Activated T-helper 1 cell treated with Interleukin-2 at 50 U/mL for 16 hours (primary cell): Measurements from ENCODE around the gene FYCO1.
"Not testable (repeated sequence)": the region's sequence is repeated elsewhere in the genome, so short reads cannot be mapped to it uniquely, and the experiment has no call there.

Experiments
- DNase-seq: peaks from one replicate; pipeline ENCODE4 v3.0.0-alpha.2; 2020; ENCODE audit warnings: low read depth

FYCO1 gene

DNA sequence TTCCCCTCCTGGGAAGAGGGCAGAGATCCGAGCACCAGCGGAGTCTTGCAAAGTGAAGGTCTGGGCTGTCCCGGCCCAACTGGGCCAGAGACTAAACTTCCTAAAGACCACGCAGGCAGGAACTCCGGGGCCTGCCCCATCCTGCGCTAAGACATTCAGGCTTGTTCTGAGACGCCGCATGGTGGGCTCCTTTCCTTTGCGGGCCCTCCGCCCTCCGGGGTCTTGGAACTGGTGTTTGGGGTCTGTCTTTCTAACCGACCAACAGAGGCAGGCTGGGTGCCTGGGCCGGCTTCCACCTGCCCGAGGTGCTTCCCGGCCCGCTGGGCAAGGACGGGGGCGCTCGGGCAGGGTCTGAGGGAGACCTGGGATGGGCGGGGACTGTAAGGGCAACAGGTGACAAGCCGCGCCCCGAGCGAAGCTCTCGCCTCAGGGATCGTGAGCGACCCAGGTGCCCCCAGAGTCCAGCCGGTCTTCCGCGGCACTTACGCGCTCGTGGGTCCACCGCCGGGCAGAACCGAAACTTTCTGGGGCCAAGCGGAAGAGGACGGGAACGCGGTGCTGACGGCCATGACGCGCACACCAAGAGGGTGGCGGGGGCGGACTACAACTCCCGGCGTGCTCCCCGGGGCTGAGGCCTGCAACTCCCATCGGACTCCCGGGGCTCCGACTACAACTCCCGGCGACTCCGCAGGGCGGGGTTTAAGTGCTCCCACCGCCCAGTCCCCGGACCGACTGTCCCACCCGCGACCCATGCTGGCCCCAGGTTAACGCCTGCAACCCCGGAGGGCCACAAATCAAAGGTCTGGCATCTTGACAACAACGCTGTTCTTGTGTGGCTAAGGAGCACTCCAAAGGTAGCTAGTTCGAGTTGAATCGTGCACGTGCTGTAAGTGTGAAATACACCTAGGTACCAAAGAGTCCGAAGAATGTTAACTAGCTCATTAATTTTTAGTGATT lies at the start of gene FYCO1:
Gene FYCO1 (minus strand): TSS at position 589 of the 957 bp plus-strand sequence. CDS start 10,914 bp downstream, outside the sequence.
- peak; percentile 75 for DNase-seq

DNA sequence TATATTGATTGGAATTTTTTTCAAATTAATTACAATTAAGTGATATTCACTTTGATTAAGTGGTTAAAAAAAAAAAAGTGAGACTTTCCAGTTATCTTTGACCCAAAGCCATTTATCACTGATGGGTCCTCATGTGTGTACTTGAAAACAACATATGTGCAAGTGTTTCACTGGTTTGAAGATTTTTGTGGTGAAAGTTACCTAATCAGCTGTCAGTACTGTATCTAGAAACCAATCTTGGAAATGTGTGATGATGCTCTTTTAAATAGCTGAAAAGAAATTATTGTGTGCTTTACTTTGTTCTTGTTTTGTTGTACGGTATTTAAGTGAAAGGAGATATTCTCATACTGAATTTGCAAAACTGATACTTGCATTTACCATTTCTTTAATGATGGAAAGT lies 43.3 kb upstream of the FYCO1 start:
- DNase-seq: no peak

DNA sequence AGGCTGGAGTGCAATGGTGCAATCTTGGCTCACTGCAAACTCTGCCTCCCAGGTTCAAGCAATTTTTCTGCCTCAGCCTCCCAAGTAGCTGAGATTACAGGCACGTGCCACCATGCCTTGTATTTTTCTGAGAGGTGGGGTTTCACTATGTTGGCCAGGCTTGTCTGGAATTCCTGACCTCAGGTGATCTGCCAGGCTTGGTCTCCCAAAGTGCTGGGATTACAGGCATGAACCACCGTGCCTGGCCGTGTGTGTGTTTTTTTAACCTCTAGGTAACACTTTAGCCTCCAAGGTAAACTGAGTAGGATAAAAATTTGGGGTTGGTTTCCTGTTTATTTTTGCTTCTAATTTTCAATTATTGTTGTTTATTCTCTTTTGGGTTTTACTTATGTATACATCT lies 42.4 kb upstream of the FYCO1 start:
- DNase-seq: not testable (repeated sequence)

DNA sequence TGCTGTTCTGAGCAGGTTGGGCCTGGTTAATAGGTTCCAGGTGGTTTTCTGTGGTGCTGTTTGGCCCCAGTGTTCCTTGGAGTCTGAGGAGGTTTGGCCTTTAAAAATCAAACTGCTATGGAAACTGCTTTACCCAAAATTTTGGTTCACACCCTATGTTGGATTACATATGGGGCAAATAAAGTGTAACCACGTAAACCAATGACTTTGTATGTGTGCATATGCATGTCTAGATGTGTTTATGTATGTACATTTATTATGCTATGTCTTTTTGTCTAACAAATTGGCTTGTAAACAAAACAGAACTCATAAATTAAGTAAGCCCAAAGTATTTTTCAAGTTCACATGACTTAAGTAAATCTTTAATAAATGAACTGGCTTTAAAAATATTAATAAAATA lies 40.6 kb upstream of the FYCO1 start:
- no peak for DNase-seq

DNA sequence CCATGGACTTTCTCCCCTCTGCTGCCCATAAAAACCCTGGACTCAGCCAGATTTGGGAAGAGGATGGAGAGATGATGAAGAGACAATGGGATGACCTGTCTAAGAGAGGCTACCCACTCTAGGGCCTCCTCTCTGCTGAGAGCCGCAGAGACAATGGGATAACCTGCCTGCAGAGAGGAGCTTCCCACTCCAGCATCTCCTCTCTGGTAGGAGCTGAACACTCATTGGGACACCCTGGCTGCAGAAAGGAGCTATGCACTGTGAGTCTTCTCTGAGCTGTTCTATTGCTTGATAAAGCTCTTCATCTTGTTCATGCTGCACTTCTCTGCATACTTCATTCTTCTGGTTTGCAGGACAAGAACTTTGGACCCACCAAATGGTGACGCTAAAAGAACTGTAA lies 36.1 kb upstream of the FYCO1 start:
- no peak for DNase-seq

DNA sequence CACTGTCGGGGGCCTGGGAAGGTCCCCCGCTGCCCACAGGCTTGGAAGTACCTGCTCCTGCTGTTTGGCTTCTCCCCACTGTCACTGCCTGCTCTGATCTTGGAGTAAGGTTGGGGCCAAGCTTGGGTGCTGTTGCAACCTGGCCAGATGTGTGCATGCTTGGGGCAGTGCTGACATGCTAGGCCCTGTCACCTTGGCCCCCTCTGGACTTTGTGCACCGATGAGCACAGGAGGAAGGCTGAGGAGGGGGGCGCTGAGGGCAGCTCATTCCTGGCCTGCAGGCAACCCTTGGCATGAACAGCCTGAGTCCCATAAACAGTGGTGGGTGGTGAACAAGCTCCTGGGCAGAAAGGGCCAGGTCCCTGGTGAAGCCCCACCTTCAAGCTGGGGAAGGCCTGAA lies 35.6 kb upstream of the FYCO1 start:
- no peak for DNase-seq

DNA sequence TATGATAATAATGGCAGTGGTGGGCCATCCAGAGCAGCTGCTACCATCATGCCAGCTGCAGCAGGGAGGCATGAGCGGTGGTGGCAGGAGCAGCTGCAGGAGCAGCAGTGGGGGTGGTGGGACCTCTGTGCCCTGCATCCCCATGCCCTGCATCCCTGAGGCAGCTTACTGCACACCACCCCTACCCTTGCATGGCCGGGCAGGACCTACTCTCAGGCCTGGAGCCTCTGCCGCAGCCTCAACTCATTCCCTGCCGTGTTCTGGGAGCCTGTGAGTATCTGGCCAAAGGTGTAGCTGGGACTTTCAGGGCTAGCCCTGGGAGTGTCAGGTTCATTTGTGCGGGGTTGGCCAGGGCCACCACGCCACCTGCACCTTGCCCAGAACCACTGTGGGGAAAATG lies 35.0 kb upstream of the FYCO1 start:
- DNase-seq: no peak

DNA sequence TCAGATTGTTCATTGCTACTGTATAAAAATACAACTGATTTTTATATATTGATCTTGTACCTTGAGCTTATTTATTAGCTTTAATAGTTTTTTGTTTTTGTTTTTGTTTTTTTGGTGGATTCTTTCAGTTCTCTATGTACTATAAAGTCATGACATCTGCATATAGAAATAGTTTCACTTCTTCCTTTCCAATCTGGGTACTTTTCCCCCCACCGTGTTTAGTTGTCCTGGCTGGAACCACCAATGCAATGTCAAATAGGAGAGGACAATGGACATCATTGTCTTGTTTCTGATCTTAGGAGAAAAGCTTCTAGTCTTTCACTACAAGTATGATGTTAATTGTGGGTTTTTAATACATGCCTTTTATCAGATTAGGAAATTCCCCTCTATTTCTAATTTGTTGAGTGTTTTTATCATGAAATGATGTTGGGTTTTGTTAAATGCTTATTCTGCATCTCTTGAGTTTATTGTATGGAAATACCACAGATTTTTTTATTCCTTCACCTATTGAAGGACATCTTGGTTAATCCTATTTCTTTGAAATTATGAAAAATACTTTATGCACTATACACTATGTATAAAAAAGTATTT lies 34.4 kb upstream of the FYCO1 start:
- no peak for DNase-seq

DNA sequence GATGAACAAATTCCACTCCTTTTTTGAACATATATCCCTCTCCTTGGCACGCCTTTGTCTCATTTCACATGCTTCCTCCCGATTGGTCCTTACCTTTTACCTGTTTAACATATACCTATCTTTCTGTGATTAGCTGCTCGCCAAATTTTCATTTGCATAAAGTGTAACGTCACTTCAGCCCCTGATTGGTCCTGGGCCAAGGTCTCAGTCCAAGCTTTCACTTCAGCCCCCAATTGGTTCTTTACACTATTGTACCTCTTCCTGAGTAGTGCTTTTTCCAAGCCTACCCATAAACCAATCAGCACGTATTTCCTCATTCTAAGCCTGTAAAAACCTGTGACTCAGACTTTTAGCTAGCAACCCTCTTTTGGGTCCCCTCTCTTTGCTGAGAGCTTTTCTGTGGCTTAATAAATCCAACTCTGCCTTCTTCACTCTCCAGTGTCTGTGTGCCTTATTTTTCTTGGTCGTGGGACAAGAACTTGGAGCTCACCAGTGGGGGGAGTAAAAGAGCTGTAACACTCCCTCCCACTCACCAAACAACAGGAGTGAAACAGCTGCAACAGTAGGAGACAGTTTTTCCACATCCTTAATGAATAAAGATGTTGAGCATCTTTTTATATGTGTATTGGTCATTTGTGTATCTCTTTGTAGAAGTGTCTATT lies 32.2 kb upstream of the FYCO1 start:
- DNase-seq: no peak

DNA sequence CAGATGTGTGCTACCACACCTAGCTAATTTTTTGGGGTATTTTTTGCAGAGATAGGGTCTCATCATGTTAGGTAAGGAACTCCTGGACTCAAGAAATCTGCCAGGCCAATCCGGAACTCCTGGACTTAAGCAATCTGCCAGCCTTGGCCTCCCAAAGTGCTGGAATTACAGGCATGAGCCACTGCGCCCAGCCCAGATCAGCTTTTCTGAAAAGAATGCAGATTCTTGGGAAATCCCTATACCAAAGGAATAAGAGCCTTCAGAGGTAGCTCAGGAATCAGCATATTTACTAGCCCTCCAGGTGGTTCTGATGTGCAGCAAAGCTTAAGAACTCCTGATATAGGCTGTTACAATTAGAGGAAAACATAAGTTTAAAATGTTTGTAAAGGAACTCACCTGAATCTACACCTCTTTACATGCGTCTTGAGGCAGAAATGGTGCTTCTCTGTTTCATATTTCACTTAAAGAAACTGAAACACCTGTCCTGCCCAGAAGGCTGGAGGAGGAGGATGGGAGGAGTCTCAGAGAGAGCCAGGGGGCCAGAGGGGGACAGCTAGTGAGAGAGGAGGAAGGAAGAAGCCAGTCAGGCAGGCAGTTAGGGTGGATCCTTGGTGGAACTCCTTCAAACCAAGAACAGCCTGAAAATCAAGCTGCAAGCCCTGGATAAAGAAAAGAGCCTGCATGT lies 31.5 kb upstream of the FYCO1 start, which contains the start of gene XCR1:
Gene XCR1 (minus strand): TSS at position 463 of the 685 bp plus-strand sequence. CDS start 5,536 bp downstream, outside the sequence.
- DNase-seq: no peak

DNA sequence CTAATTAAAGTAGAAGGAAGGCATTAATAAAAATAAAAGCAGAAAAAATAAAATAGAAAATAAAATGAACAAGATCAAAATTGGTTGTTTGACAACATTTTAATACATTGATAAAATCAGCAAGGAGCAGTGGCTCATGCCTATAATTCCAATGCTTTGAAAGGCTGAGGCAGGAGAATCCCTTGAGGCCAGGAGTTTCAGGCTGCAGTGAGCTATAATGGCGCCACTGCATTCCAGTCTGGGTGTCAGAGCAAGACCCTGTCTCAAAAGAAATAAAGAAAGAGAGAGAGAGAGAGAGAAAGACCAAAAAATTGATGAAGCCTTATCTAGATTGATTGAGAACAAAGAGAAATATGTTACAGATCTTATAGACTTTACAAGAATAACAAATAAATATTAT lies 29.5 kb upstream of the FYCO1 start:
- no peak for DNase-seq

DNA sequence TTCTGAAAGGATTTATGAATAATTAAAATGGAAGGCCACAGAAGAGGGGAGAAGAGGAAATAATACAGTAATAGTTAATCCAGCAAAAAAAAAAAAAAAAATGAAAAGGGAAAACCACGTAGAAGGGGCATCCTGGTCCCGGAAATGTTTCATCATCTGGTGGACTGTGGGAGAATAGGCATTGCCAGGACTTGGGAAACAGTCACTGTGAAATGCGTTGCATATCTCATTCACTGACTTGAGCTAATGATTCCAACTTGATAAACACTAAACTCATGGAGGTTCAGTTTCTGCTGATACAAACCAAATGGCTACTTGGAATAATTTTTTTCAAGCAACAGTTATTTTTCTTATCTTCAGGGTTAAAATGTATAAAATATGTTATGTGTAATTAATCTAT lies 28.5 kb upstream of the FYCO1 start:
- no peak for DNase-seq

DNA sequence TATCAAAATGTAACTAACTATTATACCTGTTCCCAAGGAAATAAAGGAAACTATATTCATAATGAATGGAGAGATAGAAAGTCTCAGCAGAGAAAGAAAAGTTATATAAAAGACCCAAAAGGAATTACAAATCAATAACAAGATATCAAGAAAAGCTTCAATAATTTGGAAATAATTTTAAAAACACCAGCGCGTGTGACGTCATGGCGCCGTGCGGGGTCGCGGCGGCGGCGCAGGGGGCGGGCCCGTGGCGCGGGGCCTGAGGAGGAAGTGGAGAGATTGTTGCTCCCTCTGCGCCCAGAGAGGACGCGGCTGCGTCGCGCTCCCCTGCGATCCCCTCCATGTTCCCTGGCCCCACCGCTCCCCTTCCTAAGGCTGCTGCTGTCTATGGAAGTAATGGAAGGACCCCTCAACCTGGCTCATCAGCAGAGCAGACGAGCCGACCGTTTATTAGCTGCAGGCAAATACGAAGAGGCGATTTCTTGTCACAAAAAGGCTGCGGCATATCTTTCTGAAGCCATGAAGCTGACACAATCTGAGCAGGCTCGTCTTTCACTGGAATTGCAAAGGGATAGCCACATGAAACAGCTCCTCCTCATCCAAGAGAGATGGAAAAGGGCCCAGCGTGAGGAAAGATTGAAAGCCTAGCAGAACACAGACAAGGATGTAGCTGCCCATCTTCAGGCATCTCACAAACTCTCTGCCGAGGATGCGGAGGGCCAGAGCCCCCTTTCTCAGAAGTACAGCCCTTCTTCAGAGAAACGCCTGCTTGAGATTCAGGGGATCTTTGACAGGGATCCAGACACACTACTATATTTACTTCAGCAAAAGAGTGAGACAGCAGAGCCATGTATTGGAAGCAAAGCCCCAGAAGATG lies 27.5 kb upstream of the FYCO1 start:
- DNase-seq: no peak

DNA sequence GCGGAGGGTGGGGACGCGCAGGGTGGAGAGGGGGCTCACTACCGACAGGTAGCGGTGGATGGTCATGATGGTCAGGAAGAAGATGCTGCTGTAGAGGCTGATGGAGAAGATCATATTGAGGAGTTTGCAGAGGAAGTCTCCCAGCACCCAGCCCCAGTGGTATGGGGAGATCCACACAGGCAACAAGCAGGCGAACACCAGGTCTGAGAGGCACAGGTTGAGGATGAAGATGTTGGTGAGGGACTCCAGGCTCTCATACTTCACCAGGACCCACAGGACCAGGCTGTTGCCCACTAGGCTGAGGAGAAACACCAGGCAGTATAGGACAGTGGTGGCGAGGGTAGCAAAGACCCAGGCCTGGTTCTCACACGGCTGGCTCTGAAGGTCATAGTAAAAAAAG lies 25.9 kb upstream of the FYCO1 start:
- DNase-seq: no peak

DNA sequence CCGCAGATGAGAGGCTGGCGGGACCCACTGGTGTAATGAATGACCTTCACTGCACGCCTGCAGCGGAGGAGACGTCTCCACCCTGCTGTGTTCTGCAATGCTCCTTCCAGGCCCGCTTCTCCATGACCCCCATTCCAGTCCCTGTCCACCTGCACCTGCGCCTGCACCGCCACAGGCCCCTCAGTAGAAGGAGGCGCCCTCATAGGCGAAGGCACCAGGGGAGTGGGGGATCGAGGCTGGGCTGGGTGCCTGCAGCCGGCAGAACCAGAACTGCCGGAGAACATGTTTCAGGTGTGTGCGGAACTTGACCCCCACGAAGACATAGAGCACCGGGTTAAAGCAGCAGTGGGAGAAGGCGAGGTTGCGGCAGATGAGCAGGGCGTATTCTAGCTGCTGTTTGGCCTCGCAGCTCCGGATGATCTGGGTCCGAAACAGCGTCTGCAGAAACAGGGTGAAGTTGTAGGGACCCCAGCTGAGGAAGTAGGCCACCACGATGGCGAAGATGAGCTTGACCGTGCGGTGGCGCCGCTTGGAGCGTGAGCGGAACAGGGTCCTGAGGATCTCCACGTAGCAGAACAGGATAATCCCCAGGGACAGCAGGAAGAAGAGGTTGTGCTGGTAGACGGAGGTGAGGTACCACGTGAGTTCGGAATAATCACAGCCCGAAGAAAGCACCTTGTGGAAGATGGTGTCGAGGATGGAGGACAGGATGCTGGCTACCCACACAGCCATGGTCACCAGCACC lies 25.3 kb upstream of the FYCO1 start:
- no peak for DNase-seq

DNA sequence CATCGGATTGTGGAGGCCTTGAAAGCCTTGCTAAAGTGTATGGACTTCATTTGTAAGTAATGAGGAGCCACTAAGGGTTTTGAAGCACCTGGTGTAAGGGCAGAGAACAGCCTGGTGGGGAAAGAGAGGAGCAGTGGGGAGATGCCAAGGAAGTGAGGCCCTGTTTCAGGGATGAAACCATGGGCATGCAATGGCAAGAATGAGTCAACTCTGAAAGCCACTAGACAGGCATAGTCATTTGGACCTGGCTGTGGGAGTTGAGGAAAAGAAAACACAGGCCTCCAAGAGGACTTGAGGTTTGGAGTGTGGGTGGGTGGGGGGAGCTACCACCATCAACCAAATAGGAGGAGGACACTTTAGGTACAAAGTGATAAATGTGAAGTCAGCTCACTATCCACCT lies 24.1 kb upstream of the FYCO1 start:
- DNase-seq: no peak

DNA sequence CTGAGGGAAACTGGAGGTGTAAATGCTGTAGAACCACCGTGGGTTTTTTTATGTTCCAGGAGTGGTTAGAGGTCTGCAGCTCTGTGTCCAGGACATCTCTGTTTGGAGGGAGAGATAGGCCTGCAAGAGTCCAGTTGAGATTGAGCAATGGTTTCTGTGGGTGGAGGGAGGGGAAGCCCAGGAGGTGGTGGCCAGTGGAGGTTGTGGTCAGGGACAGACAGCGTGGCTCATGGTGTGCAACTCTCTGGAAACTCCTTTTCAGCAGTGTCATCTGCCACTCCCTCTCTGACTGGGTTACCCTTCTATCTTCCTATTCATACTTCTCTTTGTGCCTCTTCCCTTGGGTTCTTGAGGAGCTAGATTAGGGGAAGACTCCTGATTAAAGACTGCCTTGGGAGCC lies 22.1 kb upstream of the FYCO1 start:
- DNase-seq: no peak

DNA sequence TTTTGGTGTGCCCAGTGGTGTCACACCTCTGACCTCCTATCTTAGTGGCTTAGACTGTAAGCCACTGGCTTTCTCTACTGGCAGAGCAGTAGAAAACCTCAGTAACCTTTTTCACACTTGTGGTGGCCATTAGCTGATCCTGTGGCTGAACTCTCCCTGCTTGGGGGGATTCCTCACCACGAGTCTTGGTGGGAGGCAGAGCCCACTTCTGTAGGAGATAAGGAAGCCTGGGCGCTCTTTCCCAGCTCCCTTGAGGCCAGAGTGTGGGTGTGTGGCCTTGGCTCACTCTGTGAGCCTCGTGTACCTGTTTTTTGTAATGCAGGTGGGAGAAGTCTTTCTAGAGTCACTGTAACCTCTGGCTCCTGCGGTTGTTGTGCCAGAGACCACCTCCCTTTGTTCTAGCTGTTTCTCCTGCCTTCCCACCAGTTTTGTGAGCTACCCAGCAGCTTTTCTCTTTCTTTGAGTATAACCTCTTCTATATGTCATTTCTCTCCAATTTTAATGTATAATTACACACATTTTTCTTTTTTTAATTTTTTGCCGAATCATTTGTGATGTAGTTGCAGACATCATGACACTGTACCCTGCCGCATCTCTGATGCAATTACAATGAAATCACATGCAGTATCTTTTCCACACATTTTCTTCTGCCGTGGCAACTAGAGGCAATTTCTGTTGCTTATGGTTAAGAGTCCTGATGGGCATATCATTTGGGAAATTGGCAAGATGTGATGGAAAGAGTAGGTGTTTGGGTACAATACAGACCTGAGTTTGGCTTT lies 17.9 kb upstream of the FYCO1 start:
- no peak for DNase-seq

DNA sequence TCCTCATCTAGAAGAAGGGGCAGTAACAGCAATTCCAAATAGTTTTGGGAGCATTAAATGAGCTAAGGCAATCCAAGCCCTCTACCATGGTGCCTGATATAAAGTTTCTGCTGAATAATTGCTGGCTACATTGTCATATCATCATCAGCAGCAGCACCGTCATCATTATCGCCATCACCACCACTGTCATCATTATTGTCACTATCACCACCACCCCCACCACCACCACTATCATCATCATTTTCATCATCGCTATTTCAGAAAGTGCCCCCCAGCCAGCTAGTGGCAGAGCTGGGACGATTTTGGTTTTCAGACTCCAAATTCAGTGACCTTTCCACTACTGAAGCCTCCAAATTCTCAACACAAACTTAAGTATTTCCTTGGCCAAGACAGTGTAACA lies 16.6 kb upstream of the FYCO1 start:
- no peak for DNase-seq
